HG03135 (cell line): Measurements from ENCODE around the gene PADI3.

Experiments
- ATAC-seq: cut with Tn5 transposase; IDR thresholded peaks from one replicate; pipeline ENCODE4 v1.9.1; 2021; ENCODE audit warnings: mild to moderate bottlenecking, moderate library complexity; ENCODE audit not compliant: unreplicated experiment

The PADI3 gene

DNA sequence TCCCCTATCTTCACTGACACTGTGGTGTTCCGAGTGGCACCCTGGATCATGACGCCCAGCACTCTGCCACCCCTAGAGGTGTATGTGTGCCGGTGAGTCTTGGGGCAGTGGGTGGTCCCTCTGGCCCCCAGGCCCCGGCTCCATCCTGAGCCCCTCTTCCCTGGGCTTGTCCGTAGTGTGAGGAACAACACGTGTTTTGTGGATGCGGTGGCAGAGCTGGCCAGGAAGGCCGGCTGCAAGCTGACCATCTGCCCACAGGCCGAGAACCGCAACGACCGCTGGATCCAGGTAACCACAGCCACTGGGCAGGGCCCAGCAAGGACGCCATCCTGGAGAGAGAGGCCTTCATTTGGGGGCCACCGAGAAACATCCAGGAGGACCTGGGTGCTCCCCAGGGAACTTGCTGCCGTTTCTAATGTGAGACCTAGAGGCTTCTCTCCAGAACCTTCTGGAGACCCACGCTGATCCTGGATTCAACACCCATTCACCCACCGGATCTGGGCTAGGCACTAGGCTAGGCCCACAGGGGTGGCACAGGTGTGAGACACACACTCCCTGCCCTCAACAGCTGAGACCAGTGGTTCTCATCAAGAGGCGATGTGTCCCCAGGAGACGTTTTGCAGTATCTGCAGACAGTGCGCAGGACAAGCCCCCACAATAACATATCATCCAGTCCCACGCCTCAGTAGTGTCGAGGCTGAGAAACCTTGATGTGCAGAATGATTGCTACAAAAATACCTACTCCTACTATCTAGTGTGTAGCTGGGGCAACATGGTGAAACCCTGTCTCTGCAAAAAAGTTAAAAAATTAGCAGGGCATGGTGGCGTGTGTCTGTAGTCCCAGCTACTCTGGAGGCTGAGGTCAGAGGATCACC lies 22.2 kb downstream of the PADI3 start:
- ATAC-seq: no peak

- no peak for ATAC-seq
These were observed 23.2 kb downstream of the PADI3 start for GRCh38 chr1:17272066-17272465.

GRCh38 chr1:17272646-17273045 lies 23.7 kb downstream of the PADI3 start:
- ATAC-seq: no peak

- ATAC-seq: no peak
These were observed 24.2 kb downstream of the PADI3 start for GRCh38 chr1:17273096-17273495.

DNA sequence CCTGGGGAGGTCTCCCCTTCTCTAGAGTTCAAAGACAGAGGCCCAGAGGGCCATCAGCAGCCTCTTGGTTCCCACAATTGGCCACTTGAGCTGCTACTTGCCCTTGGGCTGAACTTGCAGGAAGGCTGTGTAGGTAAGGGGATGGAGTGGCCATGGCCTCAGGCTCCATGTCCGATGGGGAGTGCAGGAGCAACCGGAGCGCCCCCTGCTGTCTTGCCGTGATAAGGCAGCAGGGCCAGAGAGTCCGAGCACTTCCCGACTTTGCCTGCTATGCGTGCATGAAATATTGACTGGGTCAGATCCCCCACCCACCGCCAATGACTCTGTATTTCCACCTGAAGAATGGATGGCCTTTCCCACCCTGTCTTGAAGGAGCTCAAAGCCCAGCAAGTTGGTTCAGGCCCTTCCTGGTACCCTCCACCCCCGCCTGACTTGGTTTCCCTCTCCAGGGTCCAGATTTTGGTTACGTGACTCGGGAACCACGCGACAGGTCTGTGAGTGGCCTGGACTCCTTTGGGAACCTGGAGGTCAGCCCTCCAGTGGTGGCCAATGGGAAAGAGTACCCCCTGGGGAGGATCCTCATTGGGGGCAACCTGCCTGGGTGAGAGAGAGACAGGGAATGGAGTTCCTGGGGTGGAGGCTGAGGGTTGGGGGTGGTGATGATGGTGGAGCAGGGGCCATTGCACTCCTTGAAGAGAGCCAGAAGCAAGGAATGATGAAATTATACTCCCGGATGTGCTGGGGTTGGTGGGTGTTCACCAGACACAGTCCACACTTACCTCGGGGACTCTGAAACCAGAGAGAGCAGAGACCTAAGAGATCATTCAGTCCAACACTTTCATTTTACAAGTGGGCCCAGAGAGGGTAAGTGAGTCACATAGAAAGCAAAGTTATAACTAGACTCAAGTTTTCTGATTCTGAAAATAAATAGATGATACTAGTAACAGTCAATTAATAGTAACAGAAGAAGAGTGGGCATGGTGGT lies 25.6 kb downstream of the PADI3 start:
- no peak for ATAC-seq

- ATAC-seq: no peak
These were observed 27.7 kb downstream of the PADI3 start for GRCh38 chr1:17276568-17276967.

- no peak for ATAC-seq
These were observed 28.7 kb downstream of the PADI3 start for GRCh38 chr1:17277511-17278159.

GRCh38 chr1:17278996-17279830 lies 30.3 kb downstream of the PADI3 start:
- ATAC-seq: no peak

DNA sequence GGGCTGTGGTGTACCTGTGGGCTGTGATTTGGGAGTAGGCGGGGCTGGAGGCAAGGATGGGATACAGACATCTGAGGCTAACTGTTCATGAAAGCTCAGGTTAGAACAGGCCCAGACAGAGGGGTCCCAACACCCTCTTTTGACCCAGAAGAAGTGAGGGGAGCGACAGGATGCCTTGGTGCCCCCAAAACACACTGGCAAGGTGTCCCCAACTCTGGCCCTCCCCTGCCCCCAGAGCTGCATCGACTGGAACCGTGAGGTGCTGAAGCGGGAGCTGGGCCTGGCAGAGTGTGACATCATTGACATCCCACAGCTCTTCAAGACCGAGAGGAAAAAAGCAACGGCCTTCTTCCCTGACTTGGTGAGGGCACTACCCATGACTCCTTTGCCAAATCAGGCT lies 31.5 kb downstream of the PADI3 start:
- ATAC-seq: no peak

DNA sequence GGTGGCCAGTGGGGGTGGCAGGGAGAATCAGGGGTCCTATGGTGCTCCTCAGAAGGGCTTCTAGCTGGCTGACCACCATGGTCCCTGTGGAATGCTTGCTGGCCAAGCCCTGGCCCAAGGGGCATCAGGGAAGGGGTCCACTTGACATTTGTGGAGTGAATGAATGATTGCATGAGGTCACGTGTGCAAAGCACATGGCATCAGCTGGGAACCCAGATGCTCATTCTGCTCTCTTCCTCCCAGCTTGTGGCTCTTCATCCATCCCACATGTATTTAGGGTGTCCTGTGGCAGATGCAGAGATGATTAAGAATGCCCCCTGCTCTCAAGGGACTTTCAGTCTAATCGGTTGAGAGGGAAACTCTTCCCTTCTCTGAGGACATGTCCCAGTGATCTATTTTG lies 32.0 kb downstream of the PADI3 start:
- no peak for ATAC-seq

DNA sequence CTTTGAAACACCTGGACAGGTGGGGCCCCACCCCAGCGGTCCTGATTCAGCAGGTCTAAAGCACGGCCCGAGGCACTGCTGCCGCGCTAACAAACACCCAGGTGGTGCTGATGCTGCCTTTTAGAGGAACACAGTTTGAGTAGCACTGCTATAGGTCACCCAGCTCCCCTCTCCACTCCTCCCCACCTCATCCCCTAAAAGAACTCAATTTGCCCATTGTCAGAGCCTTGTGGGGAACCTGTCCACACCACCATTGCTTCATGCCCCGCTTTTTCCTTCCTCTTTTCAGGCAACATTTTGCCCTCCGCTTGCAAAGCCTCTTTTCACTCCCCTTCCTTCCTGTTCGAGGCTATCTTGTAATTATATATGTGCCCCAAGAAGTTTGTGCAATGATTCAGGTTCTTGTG lies 32.9 kb downstream of the PADI3 start:
- no peak for ATAC-seq

DNA sequence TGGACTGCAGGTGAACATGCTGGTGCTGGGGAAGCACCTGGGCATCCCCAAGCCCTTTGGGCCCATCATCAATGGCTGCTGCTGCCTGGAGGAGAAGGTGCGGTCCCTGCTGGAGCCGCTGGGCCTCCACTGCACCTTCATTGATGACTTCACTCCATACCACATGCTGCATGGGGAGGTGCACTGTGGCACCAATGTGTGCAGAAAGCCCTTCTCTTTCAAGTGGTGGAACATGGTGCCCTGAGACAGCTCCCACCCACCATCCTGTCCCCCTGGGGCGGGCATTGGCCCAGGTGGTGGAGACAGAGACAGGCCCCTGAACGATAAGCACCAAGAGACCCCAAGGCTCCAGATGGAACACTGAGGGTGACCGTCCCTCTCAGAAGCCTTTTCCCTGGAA lies 33.9 kb downstream of the PADI3 start:
- no peak for ATAC-seq

- ATAC-seq: no peak
These were observed 37.7 kb downstream of the PADI3 start for GRCh38 chr1:17286646-17287045.

- no peak for ATAC-seq
These were observed 38.4 kb downstream of the PADI3 start for GRCh38 chr1:17287130-17287776.

DNA sequence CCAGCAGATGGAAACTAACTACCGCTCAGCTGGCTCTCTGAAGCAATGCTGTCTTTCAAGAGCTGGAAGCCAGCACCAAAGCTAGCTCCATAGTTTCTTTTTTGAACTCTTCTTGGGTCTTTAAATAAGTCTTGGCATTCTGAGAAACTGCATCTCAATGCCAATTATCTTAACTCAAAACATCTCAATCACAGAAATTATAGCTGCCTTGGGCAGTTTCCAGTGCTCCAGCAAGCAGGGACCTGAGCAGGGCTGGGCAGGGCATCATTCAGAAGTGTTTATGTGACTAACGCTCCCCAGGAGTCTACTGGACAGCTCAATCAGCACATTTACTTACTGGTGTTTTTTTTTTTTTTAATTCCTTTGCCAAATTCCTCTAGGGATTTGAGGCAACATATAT lies 40.8 kb downstream of the PADI3 start:
- ATAC-seq: no peak

DNA sequence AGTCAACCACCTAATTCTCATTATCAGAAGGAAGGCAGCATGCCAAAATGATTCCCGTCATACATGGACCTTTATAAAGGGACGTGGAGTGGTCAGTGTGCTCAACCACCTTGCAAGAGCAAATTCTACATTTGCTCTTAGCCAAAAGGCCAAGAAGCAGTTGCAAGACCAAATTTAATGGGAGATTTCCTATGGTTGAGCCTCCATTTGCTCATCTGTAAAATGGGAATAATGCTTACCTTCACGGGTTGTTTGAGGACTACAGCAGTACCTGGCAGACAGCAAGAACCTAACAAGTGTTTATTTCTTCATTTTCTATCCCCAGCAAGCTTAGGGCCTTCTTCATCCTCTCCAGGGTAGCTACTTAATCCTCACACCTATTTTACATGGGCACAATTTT lies 41.7 kb downstream of the PADI3 start:
- no peak for ATAC-seq

DNA sequence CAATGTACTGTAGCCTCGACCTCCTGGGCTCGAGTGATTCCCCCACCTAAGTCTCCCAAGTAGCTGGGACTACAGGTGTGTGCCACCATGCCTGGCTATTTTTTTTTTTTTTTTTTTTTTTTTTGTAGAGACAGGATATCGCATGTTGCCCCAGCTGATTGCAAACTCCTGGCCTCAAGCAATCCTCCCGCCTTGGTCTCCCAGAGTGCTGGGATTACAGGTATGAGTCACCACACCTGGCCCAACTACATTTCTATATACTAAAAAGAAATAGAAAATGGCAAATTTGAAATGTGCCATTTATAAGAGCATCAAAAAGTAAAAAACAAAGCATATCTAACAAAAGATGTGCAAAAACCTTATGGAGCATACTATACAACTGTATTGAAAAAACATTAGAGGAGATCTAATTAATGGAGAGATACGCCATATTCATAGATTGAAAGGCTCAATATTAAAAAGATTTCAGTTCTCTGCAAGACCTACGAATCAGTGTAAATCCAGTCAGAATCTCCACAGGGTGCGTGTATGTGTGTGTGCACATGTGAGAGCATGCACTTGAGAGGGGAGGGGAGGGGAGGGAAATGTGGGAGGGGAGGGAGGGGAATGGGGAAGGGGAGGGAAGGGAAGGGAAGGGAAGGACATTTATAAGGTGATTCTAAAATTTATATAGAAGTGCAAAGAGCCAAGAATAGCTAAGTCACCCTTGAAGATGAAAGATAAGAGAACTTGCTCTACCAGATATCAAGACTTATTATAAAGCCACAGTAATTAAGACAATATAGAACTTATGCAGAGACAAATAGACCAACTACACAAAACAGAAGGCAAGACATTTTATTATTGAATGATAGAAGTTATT lies 43.6 kb downstream of the PADI3 start:
- ATAC-seq: no peak

DNA sequence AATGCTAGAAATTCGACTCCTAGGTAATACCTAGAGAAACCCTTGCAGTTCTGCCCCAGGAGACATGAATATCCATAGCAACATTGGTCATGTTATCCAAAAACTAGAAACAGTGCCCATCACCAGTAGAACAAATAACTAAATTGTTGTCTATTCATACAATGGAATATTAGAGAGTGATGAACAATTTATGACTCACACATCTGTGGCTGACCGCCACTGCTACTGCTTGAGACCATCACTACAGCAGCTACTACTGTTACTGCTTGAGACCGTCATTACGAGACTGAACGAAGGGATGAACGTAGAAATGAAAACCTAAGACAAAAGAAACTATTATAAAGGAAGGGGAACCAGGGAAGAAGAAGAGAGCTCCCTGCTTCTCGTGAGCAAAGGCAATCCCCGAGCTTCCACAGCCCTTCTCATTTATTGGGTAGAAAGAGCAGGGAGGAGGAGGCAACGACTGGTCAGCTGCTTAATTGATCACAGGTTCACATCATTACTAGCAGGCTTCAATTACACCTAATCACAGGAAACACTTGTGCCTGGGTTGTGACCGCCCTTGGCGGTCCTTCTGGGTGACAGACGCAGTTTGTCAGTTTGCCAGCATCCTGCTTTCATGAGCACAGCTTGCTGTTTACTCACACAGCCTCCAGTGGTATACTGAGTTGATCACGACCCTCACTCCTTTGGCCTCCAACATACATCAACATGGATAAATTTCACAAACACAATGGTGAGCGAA lies 45.0 kb downstream of the PADI3 start:
- ATAC-seq: no peak
